Measurements from ENCODE around the gene FBXL16.
A peak's percentile ranks its signal among the peaks of the same experiment; 100 is the strongest.

The FBXL16 gene

DNA sequence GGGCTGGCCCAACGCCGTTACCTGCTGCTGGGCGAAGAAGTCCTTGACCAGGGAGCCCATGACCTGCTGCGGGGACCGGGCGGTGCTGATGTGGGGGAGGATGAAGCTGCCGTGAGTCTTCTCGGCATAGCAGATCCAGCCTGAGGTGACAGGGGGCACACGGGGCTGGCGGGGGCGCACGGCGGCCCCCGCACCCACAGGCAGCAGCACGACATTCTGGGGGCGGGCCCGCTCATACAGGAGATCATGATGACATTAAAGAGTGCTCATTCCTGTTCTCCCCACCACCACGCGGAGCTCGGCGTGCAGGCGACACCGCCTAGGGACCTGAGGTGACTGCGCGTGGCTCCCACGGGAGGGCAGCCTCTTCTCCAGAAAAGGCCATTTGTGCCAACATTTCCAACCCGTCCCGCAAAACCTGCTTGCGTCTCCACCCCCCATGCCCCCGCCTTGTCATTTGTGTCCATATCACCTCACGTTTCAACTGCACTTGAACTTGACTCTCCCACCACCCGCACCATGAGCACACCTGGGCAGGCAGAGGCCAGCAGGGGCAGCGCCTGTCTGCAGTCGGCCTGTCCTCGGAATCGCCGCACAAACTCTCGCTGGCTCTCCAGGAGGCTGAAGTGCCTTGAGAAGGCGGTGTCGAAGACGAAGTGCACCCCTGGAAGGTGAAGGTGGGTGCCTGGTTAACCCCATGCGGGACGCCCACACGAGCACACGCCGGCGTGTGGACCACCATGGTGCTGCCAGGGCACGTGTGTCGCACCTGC is 28.8 kb upstream of the FBXL16 start:
- no peak for DNase-seq

GRCh38 chr16:733382-734207 is 28.0 kb upstream of the FBXL16 start:
- DNase-seq = peak; percentile 47 to 63

- no peak for DNase-seq
Observed at GRCh38 chr16:732936-733335, 27.3 kb upstream of the FBXL16 start.

DNA sequence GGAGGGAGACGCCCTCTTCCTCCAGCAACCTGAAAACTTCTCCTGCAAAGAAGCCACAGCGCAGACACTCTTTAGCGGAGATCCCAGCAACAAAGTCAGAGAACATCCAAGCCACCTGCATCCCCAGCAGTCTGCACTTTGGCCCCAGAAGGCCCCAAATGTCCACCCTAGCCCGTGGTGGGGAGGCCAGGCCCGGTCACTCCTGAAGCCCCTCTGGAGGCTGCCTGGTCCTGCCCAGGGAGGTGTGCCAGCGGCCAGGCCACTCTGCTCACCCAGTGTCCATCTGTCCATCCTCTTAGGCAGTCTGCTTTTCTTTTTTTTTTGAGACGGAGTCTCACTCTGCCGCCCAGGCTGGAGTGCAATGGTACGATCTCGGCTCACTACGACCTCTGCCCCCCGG is 26.7 kb upstream of the FBXL16 start:
- no peak for DNase-seq

DNA sequence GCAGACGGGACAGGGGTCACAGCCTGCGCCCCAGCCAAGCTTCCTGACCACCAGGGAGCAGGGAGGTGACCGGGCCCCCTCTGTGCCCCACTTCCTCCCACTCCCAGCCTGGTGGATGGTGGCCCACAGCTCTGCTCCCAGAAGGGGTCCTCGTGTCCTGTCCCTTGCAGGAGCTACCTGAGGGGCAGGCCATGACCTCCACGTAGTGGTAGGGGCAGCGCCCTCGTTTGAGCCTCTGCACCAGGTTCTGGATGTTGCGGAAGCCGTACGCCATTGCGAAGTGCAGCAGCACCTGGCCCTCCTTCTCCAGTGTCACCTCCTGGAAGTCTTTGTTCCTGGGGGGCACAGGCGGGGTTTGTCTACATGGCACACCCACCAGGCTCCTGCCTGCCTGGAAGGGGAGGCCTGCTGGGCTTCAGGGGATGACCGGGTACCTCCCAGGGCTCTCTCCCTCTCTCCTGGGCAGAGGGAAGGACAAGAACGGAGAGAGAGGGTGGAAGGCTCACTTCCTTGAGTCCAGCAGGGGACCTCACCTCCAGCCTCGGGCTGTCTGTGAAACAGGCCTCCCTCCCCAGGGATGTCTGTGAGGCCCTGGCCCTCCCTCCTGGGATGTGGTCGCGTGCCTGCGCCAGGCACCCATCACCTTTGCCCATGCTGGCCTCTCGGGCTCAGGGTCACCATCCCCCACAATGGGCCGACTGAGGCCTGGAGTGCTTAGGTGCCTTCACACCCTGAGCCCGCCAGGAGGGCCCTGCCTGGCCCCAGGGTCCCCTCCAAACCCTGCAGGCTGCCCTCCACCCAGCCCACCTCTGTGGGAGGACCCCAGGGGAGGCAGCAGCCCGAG is 25.3 kb upstream of the FBXL16 start:
- no peak for DNase-seq

DNA sequence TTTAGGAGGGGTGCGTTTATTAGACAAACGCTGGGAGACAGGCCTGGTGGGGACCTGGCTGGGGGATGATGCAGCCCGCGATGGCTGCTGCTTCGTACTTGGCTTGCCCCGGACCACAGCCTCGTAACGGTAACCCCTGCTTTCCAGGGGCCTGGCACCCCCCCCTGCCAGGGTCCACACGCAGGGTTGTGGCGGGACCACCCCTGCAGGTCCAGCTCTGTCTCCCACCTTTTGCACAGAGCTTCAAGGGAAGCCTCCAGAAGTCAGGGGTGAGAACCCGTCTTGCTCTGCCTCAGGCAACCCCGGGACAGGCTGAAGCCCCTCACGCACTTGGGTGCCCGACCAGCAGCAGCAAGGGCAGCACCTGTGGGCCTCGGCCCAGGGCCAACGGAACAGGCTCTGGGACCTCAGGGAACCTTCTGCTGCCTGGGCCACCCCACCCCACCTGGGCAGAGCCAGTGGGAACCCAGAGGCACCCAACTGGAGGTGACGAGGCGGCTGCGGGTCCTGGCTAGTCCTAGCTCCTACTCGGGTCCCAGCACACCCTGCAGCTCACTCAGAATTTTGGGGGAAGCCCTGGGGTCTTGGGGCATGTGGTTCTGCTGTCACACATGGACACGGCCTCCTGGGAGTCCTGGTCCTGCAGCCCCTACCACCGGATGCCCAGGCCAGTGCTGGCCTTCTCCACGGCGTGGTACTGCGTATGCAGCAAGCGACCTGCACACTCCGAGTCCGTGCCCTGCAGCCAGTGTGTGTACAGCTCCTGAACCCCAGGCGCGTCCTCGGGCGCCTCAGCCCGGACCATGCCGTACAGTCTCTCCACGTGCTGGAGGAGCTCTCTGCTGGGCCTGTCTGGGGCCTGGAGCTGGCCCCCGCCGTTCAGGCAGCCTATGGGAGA is 24.4 kb upstream of the FBXL16 start:
- no peak for DNase-seq

DNA sequence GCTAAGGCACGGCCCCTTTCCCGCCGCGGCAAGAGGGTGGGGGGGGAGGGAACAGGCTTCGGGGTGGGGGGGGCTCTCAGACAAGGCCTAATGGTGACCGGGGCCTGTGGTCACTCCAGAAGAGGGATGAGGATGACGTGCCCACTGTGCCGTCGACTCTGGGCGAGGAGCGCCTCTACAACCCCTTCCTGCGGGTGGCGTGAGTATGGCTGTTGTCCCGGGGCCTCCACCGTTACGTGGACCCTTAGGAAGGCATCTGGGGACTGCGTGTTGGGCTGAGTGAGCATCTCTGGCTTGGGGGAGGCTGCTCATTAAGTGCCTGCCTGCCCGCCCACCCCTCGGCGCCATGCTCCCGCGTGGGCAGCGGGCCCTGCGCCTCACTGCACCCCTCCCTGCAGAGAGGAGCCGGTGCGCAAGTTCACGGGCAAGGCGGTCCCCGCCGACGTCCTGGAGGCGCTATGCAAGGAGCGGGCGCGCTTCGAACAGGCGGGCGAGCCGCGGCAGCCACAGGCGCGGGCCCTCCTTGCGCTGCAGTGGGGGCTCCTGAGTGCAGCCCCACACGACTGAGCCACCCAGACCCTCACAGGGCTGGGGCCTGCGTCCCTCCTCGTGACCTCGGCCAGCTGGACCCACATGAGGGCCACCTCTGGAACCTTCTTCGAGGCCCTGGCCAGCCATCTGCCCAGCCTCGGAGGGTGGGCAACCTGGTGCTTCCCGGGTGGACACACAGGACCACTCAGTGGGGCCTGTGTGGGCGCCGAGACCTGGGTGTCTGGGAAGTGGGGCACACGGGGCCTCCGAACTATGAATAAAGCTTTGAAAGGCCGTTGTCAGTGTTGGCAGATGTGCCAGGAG is 23.5 kb upstream of the FBXL16 start:
- DNase-seq = no peak

- peak; percentile 52 to 74 for DNase-seq
Observed at GRCh38 chr16:728131-728889, 22.7 kb upstream of the FBXL16 start.

GRCh38 chr16:727291-727977 is 21.8 kb upstream of the FBXL16 start:
- no peak for DNase-seq

DNA sequence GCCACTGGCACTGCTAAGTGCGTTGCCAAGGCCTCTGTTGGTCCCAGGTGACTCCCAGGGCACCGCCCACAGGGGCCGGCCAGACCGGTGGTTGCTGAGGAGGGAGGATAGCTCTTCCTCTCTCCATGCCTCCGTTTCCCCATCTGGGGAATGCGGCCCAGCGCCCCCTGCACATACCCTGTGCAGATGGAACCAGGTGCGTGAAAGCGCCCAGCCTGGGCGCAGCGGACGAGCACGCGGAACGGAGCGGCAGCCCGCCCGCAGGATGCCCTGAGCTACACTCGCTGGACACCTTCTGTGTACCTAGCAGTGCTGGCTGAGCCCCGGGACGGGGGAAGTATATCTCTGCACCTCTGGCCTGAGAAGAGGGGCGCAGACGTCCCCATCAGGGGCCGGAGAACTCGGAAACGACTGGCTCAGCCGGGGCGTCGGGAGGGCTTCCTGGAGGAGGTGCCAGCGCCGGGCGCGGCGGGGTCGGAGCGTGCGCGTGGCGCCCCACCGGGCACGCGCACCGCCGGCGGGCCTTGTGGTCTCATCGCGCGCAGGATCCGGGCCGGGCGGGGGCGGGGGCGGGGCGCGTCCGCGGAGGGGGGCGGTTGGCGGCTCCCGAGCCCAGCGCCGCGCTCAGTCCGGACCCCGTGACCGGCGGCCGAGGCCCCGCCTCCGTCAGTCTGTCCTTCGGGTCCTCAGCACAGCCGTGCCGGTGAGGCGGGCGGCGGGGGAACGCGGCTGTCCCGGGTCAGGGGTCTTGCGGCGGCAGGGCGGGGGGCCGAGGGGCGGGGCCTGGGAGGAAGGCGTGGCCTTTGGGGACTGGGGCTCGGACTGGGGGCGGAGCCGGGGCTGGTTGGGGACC is 21.1 kb upstream of the FBXL16 start, which contains the start of the genes CCDC78 and HAGHL:
Gene CCDC78, minus strand, starts transcription at position 6 of the 853 bp plus-strand sequence. CDS start 76 bp downstream, outside the sequence.
Gene HAGHL, plus strand, starts transcription at position 669 of the 853 bp plus-strand sequence. CDS start 404 bp downstream, outside the sequence.
- peak; percentile 66 to 76 for DNase-seq

DNA sequence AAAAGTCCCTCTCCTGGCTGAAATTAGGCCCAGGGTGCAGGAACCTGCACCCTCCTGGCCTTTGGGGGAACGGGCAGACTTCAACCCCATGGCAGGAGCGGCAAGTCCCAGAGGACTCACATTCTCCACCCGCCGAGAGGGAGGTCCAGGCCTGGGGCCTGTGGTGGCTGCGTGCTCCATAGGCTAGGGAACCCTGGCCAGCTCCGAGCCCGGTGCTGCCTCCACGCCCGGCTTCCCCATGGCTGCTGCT is 20.5 kb upstream of the FBXL16 start:
- no peak for DNase-seq

DNA sequence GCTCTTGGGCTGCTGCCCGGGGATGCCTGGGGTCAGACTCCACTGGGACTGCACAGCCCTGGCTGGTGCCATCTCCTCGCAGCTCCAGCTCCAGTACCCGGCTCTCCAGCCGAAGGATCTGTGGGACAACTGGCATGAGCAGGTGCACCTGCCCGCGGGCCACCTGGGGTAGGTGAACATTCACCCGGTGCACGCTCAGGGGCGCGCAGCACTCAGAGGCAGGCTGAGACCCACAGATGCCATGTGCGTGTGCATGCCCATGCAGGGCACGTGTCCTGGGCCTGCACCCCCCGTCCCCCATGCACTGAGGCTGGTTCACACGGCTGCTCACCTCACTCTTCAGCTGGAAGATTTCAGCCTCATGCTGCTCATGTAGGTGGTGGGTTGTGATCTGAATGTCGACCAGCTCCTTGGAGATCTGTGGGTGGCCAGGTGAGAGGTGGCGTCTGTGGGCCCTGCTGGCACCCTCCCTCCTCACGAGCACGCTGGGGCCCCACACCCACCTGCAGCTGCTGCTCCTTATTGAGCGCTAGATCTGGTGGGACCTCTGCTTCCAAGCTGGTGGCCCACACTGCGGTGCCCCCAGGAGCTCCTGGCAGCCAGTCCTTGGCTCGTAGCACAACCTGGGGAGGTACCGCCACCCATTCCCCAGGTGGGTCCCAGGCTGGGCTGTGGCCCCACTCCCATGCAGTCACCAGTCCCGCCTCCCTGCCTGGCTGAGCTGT is 20.0 kb upstream of the FBXL16 start:
- DNase-seq = no peak

- DNase-seq = no peak
Observed at GRCh38 chr16:725041-725376, 19.4 kb upstream of the FBXL16 start.

- no peak for DNase-seq
Observed at GRCh38 chr16:724188-725040, 18.8 kb upstream of the FBXL16 start.

DNA sequence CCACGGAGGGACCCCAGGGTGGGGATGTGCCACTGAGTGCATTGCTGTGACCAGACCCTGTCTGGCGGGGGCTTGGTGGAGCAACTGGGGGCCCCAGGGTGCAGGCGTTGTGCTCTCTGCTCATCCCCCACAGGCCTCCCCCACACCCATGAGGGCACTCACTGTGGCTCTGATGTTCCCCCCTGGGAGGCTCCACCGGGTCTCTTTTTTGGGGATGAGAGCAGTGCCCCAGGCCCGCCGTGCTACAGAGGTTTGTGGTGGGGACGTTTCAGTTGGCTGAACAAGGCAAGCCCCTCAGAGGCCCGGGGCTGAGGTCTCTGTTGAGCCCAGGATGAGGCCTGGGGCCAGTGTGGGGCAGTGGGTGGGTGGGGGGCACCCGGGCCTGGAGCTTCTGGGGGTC is 18.1 kb upstream of the FBXL16 start:
- no peak for DNase-seq

DNA sequence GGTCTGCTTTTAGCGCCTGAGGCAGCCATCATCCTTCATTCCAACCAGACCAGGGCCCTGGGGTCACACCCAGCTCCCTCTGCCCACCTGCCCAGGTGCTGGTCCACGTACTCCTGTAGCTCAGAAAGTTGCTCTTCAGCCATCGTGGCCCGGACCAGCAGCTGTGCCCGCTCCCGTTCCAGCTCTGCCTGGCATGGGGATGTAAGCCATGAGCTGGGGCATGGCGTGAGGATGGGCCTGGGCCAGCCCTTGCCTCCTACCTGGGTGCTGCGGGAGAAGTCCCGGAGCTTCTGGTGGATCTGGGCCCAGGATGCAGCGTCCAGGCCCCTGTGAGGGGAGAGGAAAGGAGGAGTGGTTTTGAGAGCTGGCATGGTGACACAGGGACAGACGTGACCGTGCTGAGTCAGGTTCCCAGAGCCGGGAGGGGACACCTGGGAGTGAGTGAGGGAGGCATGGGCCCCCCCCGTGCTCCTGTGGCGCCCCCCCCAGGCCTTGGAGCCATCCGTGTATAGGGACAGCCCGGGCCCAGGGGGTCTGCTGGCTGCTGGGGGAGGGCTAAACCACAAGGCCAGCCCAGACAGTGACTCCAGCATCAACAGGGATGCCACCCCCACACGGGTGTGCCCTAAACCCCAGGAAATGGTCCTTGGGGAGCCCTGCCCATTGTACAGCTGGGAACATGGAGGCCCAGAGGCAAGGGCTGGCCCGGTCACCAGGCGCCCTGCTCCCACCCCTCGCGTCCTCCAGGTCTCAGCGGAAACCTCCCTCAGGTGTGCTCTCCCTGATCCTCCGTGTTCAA is 17.4 kb upstream of the FBXL16 start:
- no peak for DNase-seq

All from stimulated activated CD4-positive, alpha-beta T cell treated with anti-CD3 and anti-CD28 coated beads, Interleukin-2, amount 100 ng/mL, for 24 hours (primary cell).